IMR-90 (cell line): ENCODE results near the gene NATD1. TPM values are rescaled to one million over a fixed set of nuclear protein-coding genes. Genes with fewer than 3 reads are reported as not detected.

Experiments used
- ATAC-seq: fragments of 200-7000 bp; cut with Tn5 transposase; 2 replicates; pipeline ENCODE4 v1.9.1; 2020; ENCODE audit warnings: low read depth, mild to moderate bottlenecking, moderate library complexity
- BruUV-seq: library from RNA; stranded (reverse); fragments of 400-500 nt; replicated peaks from 2 replicates; lab custom pipeline; 2021; lab: Mats Ljungman, UMichigan
- CTCF ChIA-PET: fragments of 300-600 bp; formaldehyde crosslinking; extraction: SDS; loops from one replicate; lab custom pipeline; 2021; ENCODE audit warnings: antibody characterized with exemption; lab: Yijun Ruan, JAX
- POLR2A ChIA-PET: fragments of 300-600 bp; sonication (Branson Sonifier 250); formaldehyde crosslinking; loops from one replicate; lab custom pipeline; 2022; ENCODE audit warnings: antibody characterized with exemption; ENCODE audit not compliant: unreplicated experiment; lab: Charles Lee
- DNase-seq: peaks from one replicate; pipeline ENCODE4 v3.0.0; 2013
- H2AFZ ChIP-seq: replicated peaks from 2 replicates; pipeline ENCODE3; 2013; ENCODE audit warnings: low read length, mild to moderate bottlenecking; ENCODE audit not compliant: poor library complexity
- H2AK5ac ChIP-seq: 2 replicates; pipeline ENCODE4 v1.6.1; 2013; ENCODE audit warnings: low read depth, low read length, inconsistent platforms
- H2AK9ac ChIP-seq: replicated peaks from 2 replicates; pipeline ENCODE3; 2013; ENCODE audit warnings: mild to moderate bottlenecking, low read depth, low read length, moderate library complexity; ENCODE audit not compliant: poor library complexity
- H2BK120ac ChIP-seq: 2 replicates; pipeline ENCODE4 v1.6.1; 2013; ENCODE audit warnings: low read depth, low read length, inconsistent platforms
- H2BK15ac ChIP-seq: 3 replicates; pipeline ENCODE4 v1.6.1; 2013; ENCODE audit warnings: low read depth, low read length, inconsistent platforms
- H2BK20ac ChIP-seq: 2 replicates; pipeline ENCODE4 v1.6.1; 2013; ENCODE audit warnings: low read depth, mild to moderate bottlenecking, inconsistent platforms, low read length, moderate library complexity
- H2BK5ac ChIP-seq: 2 replicates; pipeline ENCODE4 v1.6.1; 2013; ENCODE audit warnings: mild to moderate bottlenecking, low read depth, low read length, inconsistent platforms; ENCODE audit not compliant: poor library complexity, severe bottlenecking
- H3K14ac ChIP-seq: replicated peaks from 2 replicates; pipeline ENCODE4 v1.6.1; 2013; ENCODE audit warnings: low read depth, low read length, inconsistent platforms
- H3K18ac ChIP-seq: 2 replicates; pipeline ENCODE4 v1.6.1; 2013; ENCODE audit warnings: low read depth, low read length, control low read depth
- H3K23ac ChIP-seq: 2 replicates; pipeline ENCODE4 v1.6.1; 2013; ENCODE audit warnings: low read depth, low read length, inconsistent platforms
- H3K27ac ChIP-seq: 2 replicates; pipeline ENCODE4 v1.5.1; 2013; ENCODE audit warnings: mild to moderate bottlenecking, control low read depth, low read length; ENCODE audit not compliant: insufficient read depth
- H3K27me3 ChIP-seq: 2 replicates; pipeline ENCODE4 v1.6.1; 2013; ENCODE audit warnings: low read length; ENCODE audit not compliant: control insufficient read depth, insufficient read depth
- H3K36me3 ChIP-seq: 2 replicates; pipeline ENCODE4 v1.6.1; 2013; ENCODE audit warnings: low read length, mixed read lengths; ENCODE audit not compliant: control insufficient read depth, insufficient read depth
- H3K4ac ChIP-seq: 2 replicates; pipeline ENCODE4 v1.6.1; 2013; ENCODE audit warnings: low read depth, low read length, inconsistent platforms
- H3K4me1 ChIP-seq: 2 replicates; pipeline ENCODE4 v1.6.1; 2013; ENCODE audit warnings: low read length, mixed read lengths; ENCODE audit not compliant: control insufficient read depth, insufficient read depth
- H3K4me2 ChIP-seq: 2 replicates; pipeline ENCODE4 v1.6.1; 2013; ENCODE audit warnings: low read depth, mild to moderate bottlenecking, control low read depth, low read length, moderate library complexity
- H3K4me3 ChIP-seq: 2 replicates; pipeline ENCODE4 v1.5.1; 2013; ENCODE audit warnings: low read depth, mild to moderate bottlenecking, control low read depth, low read length, moderate library complexity; ENCODE audit not compliant: insufficient read depth
- H3K56ac ChIP-seq: 2 replicates; pipeline ENCODE4 v1.6.1; 2013; ENCODE audit warnings: low read length, inconsistent platforms; ENCODE audit not compliant: insufficient read depth; ENCODE audit errors: extremely low read depth
- H3K79me1 ChIP-seq, 2 experiments: 2 replicates each; pipeline ENCODE4 v1.6.1; 2013; ENCODE audit warnings: low read length in 2 of 2, inconsistent platforms in 1 of 2, low read depth in 1 of 2
- H3K9ac ChIP-seq: 2 replicates; pipeline ENCODE4 v1.6.1; 2013; ENCODE audit warnings: low read depth, low read length, control low read depth
- H3K9me1 ChIP-seq: 2 replicates; pipeline ENCODE4 v1.6.1; 2013; ENCODE audit warnings: low read length, inconsistent platforms; ENCODE audit not compliant: insufficient read depth
- H3K9me3 ChIP-seq: 2 replicates; pipeline ENCODE4 v1.6.1; 2013; ENCODE audit warnings: low read length; ENCODE audit not compliant: control insufficient read depth, insufficient read depth
- H4K20me1 ChIP-seq: 2 replicates; pipeline ENCODE4 v1.6.1; 2013; ENCODE audit warnings: low read length, inconsistent platforms; ENCODE audit not compliant: insufficient read depth
- H4K5ac ChIP-seq: 2 replicates; pipeline ENCODE4 v1.6.1; 2013; ENCODE audit warnings: mild to moderate bottlenecking, low read depth, low read length, control low read depth
- H4K8ac ChIP-seq, 2 experiments: 2 replicates each; pipeline ENCODE4 v1.6.1; 2013; ENCODE audit warnings: low read depth in 2 of 2, low read length in 2 of 2, control low read depth in 1 of 2, inconsistent platforms in 1 of 2
- H4K91ac ChIP-seq: 2 replicates; pipeline ENCODE4 v1.6.1; 2013; ENCODE audit warnings: low read depth, low read length, inconsistent platforms; ENCODE audit not compliant: insufficient read depth
- FOS ChIP-seq: fragments of 150-350 bp; IDR thresholded peaks from 2 replicates; pipeline ENCODE4 v1.6.1; 2016; ENCODE audit warnings: low read depth, low read length
- MAFK ChIP-seq: IDR thresholded peaks from 2 replicates; pipeline ENCODE4 v1.6.1; 2012; ENCODE audit warnings: low read depth, low read length, improper control_type of control experiment
- WGBS, 2 experiments: methylation state at CpG; one replicate each; pipeline versions ENCODE4 v1.1.5 to v1.1.7; 2013; ENCODE audit warnings: missing lambda C conversion rate in 2 of 2; ENCODE audit not compliant: insufficient read length in 1 of 2; ENCODE audit errors: extremely low coverage in 2 of 2; 5-methylcytosine and 5-hydroxymethylcytosine counted together
- dilution Hi-C: fragments of 300-500 bp; cut with HindIII; formaldehyde crosslinking; loops from one replicate; pipeline ENCODE4 v1.14.3; 2018; ENCODE audit warnings: low sequenced_read_pairs; ENCODE audit not compliant: unreplicated experiment
- in situ Hi-C: fragments of 300-500 bp; cut with MboI; formaldehyde crosslinking; loops from 3 replicates; pipeline ENCODE4 v1.14.3; 2019; ENCODE audit warnings: low sequenced_read_pairs, inconsistent platforms, mixed read lengths
- intact Hi-C: fragments of 100-400 bp; cut with micrococcal nuclease; formaldehyde crosslinking; loops from 2 replicates; pipeline ENCODE4 v1.10.0; 2022
- polyA plus RNA-seq, 3 experiments: library from polyadenylated mRNA; depleted of rRNA; stranded (reverse); fragments of >200 nt; gene quantifications; 2 replicates each; pipeline ENCODE4 v1.2.3, GENCODE V29; 2012; ENCODE audit warnings: low replicate concordance in 1 of 3
- total RNA-seq: library from RNA; depleted of rRNA; stranded (reverse); fragments of >200 nt; gene quantifications from 2 replicates; pipeline ENCODE4 v1.2.3, GENCODE V29; 2012

Gene NATD1
- total and polyA plus RNA-seq, 2 of the 4 experiments (the other 2 are of a cell fraction), result 0.90 to 4.3 TPM

- peak overlapping the region; percentile 99 for H2AK9ac ChIP-seq
- H3K27me3 ChIP-seq, result no peaks in the 10 kb centered on the region
- peaks cover 20% of the 10 kb centered on the region for H3K36me3 ChIP-seq
- dilution Hi-C loops (no loop called here), intact Hi-C loops (loop anchor here (2.0 to 5.0 kb wide), 4 partner anchors 46 to 300 kb away; partner anchors contain the start of genes MAP2K3 and USP22), in situ Hi-C loops (no loop called here)
- WGBS, 2 experiments, result 37% methylated on average over 2 of the region's 18 CpGs; no CpG with 5 or more reads in 1 of the 2 experiments
- POLR2A ChIA-PET, result interaction anchor here (0.5 to 0.7 kb wide), 3 partner anchors 14 to 73 kb away, joined by 3 to 10 read pairs (median 4); no protein-coding TSS in a partner anchor
- no peak overlapping the region for H3K18ac ChIP-seq
- H3K4me3 ChIP-seq, result peak overlapping the region; percentile 87
- peak overlapping the region; percentile 81 for H2BK5ac ChIP-seq
- no peaks in the 10 kb centered on the region for H3K9me3 ChIP-seq
- DNase-seq, result no peak
- peak overlapping the region; percentile 94 for H2AFZ ChIP-seq
- BruUV-seq, result no TSS peak
- CTCF ChIA-PET, result interaction anchor here (0.6 to 1.0 kb wide), 3 partner anchors 9 to 95 kb away, joined by 3 read pairs; no protein-coding TSS in a partner anchor
- ATAC-seq, result no peak
- peaks cover 8% of the 10 kb centered on the region for H3K4me1 ChIP-seq
- H4K20me1 ChIP-seq, result peaks cover 57% of the 10 kb centered on the region
- H4K91ac ChIP-seq, result peak overlapping the region; percentile 48; the same call in 1 of the 2 replicates
- H3K9ac ChIP-seq, result peak overlapping the region; percentile 91
- H3K9me1 ChIP-seq, result peaks cover 37% of the 10 kb centered on the region
- peak overlapping the region; percentile 85 for H3K4ac ChIP-seq
- no peak overlapping the region for H2BK15ac ChIP-seq
- H3K27ac ChIP-seq, result peak overlapping the region; percentile 86
- peak; percentile 58 for TF ChIP-seq MAFK
- TF ChIP-seq FOS, result no peak
- peak overlapping the region; percentile 79 for H3K56ac ChIP-seq
- H2AK5ac ChIP-seq, result peak overlapping the region; percentile 70
- H2BK20ac ChIP-seq, result no peak overlapping the region
- H3K4me2 ChIP-seq, result peak overlapping the region; percentile 92
- H3K23ac ChIP-seq, result peak overlapping the region; percentile 86
- no peak overlapping the region for H2BK120ac ChIP-seq
- peaks cover 23 to 86% of the 10 kb centered on the region in 2 experiments for H3K79me1 ChIP-seq
- H4K8ac ChIP-seq, result peak overlapping the region; percentile 16 to 84; a peak in 3 of 4 replicates
- peak overlapping the region; percentile 16; the same call in 1 of the 2 replicates for H4K5ac ChIP-seq
- peak overlapping the region; percentile 69 for H3K14ac ChIP-seq
Measured at GRCh38 chr17:21212826-21213637, 40.2 kb downstream of the NATD1 start.
